Measurements from ENCODE around the gene PDE7B. TPM values are rescaled to one million over a fixed set of nuclear protein-coding genes. Genes with fewer than 3 reads are reported as not detected.

PDE7B gene
- total and polyA plus RNA-seq, 9 of the 15 experiments (the other 6 are each of a cell fraction or from before 2014, with no cell fraction given), result 0.01 TPM; not detected in 8

DNA sequence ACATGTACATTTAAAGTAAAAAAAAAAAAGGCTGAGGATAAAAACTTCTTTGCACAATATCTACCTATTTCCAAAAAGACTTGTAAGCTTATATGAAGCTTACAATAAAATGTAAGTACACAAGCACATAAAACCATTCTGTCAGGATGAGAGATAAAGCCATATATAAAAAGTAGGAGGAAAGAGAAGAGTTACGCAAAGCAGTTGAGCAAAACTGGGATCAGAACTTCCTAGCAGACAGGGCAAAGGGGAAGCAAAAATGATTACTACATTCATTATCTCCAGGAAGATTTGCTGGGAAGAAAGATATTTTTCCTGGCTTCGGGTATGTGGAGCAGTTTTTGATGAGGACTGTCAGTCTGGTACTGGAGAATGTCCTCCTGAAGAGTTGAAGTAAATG is 200.5 kb downstream of the PDE7B start (continued):
- TF ChIP-seq, protein P1, sequence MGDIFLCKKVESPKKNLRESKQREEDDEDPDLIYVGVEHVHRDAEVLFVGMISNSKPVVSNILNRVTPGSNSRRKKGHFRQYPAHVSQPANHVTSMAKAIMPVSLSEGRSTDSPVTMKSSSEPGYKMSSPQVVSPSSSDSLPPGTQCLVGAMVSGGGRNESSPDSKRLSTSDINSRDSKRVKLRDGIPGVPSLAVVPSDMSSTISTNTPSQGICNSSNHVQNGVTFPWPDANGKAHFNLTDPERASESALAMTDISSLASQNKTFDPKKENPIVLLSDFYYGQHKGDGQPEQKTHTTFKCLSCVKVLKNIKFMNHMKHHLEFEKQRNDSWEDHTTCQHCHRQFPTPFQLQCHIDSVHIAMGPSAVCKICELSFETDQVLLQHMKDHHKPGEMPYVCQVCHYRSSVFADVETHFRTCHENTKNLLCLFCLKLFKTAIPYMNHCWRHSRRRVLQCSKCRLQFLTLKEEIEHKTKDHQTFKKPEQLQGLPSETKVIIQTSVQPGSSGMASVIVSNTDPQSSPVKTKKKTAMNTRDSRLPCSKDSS (IDR thresholded peaks at IDR 0.05; ENCODE audit: low read depth, partially characterized antibody), result no peak
- TF ChIP-seq STAG1 (CRISPR knock-in tag; IDR thresholded peaks at IDR 0.05; ENCODE audit: borderline replicate concordance) (no peak), MGA (IDR thresholded peaks at IDR 0.05) (no peak)
- TF ChIP-seq, protein P2, sequence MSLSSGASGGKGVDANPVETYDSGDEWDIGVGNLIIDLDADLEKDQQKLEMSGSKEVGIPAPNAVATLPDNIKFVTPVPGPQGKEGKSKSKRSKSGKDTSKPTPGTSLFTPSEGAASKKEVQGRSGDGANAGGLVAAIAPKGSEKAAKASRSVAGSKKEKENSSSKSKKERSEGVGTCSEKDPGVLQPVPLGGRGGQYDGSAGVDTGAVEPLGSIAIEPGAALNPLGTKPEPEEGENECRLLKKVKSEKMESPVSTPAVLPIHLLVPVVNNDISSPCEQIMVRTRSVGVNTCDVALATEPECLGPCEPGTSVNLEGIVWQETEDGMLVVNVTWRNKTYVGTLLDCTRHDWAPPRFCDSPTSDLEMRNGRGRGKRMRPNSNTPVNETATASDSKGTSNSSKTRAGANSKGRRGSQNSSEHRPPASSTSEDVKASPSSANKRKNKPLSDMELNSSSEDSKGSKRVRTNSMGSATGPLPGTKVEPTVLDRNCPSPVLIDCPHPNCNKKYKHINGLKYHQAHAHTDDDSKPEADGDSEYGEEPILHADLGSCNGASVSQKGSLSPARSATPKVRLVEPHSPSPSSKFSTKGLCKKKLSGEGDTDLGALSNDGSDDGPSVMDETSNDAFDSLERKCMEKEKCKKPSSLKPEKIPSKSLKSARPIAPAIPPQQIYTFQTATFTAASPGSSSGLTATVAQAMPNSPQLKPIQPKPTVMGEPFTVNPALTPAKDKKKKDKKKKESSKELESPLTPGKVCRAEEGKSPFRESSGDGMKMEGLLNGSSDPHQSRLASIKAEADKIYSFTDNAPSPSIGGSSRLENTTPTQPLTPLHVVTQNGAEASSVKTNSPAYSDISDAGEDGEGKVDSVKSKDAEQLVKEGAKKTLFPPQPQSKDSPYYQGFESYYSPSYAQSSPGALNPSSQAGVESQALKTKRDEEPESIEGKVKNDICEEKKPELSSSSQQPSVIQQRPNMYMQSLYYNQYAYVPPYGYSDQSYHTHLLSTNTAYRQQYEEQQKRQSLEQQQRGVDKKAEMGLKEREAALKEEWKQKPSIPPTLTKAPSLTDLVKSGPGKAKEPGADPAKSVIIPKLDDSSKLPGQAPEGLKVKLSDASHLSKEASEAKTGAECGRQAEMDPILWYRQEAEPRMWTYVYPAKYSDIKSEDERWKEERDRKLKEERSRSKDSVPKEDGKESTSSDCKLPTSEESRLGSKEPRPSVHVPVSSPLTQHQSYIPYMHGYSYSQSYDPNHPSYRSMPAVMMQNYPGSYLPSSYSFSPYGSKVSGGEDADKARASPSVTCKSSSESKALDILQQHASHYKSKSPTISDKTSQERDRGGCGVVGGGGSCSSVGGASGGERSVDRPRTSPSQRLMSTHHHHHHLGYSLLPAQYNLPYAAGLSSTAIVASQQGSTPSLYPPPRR (CRISPR knock-in tag; IDR thresholded peaks at IDR 0.05; ENCODE audit: borderline replicate concordance), result no peak
